GM19023 (cell line): Measurements from ENCODE around the gene REXO5.
"Not testable (repeated sequence)": the region's sequence is repeated elsewhere in the genome, so short reads cannot be mapped to it uniquely, and the experiment has no call there.

Experiments
- ATAC-seq: cut with Tn5 transposase; IDR thresholded peaks from one replicate; pipeline ENCODE4 v1.9.1; 2021; ENCODE audit warnings: mild to moderate bottlenecking, moderate library complexity; ENCODE audit not compliant: unreplicated experiment

Gene REXO5

GRCh38 chr16:20801278-20801677 is 5.0 kb upstream of the REXO5 start:
- no peak for ATAC-seq

GRCh38 chr16:20803192-20803560 is 3.2 kb upstream of the REXO5 start:
- no peak for ATAC-seq

GRCh38 chr16:20803561-20804214 is 2.6 kb upstream of the REXO5 start:
- no peak for ATAC-seq

- not testable (repeated sequence) for ATAC-seq
Measured at GRCh38 chr16:20805684-20806167, 601 bp upstream of the REXO5 start.

- ATAC-seq = no peak
Measured at GRCh38 chr16:20807862-20808261, 1.5 kb downstream of the REXO5 start.

GRCh38 chr16:20811889-20812439 is 5.6 kb downstream of the REXO5 start:
- no peak for ATAC-seq

- no peak for ATAC-seq
Measured at GRCh38 chr16:20812510-20812909, 6.2 kb downstream of the REXO5 start.

GRCh38 chr16:20814784-20815183 is 8.5 kb downstream of the REXO5 start:
- ATAC-seq = no peak

- no peak for ATAC-seq
Measured at GRCh38 chr16:20818929-20819585, 12.7 kb downstream of the REXO5 start.

- ATAC-seq = no peak
Measured at GRCh38 chr16:20821682-20822081, 15.4 kb downstream of the REXO5 start.

GRCh38 chr16:20822521-20823325 is 16.4 kb downstream of the REXO5 start:
- no peak for ATAC-seq

GRCh38 chr16:20826039-20826566 is 19.8 kb downstream of the REXO5 start:
- no peak for ATAC-seq

- no peak for ATAC-seq
Measured at GRCh38 chr16:20829536-20829935, 23.2 kb downstream of the REXO5 start.

GRCh38 chr16:20830372-20830771 is 24.0 kb downstream of the REXO5 start:
- no peak for ATAC-seq

- ATAC-seq = no peak
Measured at GRCh38 chr16:20833086-20833485, 26.8 kb downstream of the REXO5 start.

- no peak for ATAC-seq
Measured at GRCh38 chr16:20838240-20838639, 31.9 kb downstream of the REXO5 start.

GRCh38 chr16:20839504-20839903 is 33.2 kb downstream of the REXO5 start:
- ATAC-seq = no peak

- no peak for ATAC-seq
Measured at GRCh38 chr16:20844054-20844453, 37.7 kb downstream of the REXO5 start.

- no peak for ATAC-seq
Measured at GRCh38 chr16:20844588-20844987, 38.3 kb downstream of the REXO5 start.

- ATAC-seq = no peak
Measured at GRCh38 chr16:20846030-20846429, 39.7 kb downstream of the REXO5 start.

- no peak for ATAC-seq
Measured at GRCh38 chr16:20846551-20846950, 40.2 kb downstream of the REXO5 start.
